Calu3 (cell line): ENCODE measurements around the gene PHPT1. TPM values are rescaled to one million over a fixed set of nuclear protein-coding genes. Genes with fewer than 3 reads are reported as not detected.
"Not testable (repeated sequence)": the region's sequence is repeated elsewhere in the genome, so short reads cannot be mapped to it uniquely, and the experiment has no call there.

Source experiments
- BruUV-seq: library from RNA; stranded (reverse); fragments of 400-500 nt; replicated peaks from 2 replicates; lab custom pipeline; 2021; lab: Mats Ljungman, UMichigan
- CTCF ChIA-PET: fragments of 300-600 bp; sonication (Branson Sonifier 250); formaldehyde crosslinking; loops from one replicate; lab custom pipeline; 2022; ENCODE audit warnings: antibody characterized with exemption; lab: Charles Lee
- DNase-seq: peaks from one replicate; pipeline ENCODE4 v3.0.0; 2022
- H3K27ac Mint-ChIP-seq: one replicate; pipeline ENCODE4 v1.8.0; 2022; ENCODE audit warnings: mixed read lengths; ENCODE audit not compliant: unreplicated experiment
- H3K27me3 Mint-ChIP-seq: one replicate; pipeline ENCODE4 v1.8.0; 2022; ENCODE audit warnings: mixed read lengths; ENCODE audit not compliant: unreplicated experiment
- H3K36me3 Mint-ChIP-seq: one replicate; pipeline ENCODE4 v1.8.0; 2022; ENCODE audit warnings: mild to moderate bottlenecking, moderate library complexity, mixed read lengths; ENCODE audit not compliant: insufficient read depth, unreplicated experiment
- H3K4me1 Mint-ChIP-seq: one replicate; pipeline ENCODE4 v1.8.0; 2022; ENCODE audit warnings: mild to moderate bottlenecking, low read depth, mixed read lengths; ENCODE audit not compliant: unreplicated experiment
- H3K4me3 Mint-ChIP-seq: one replicate; pipeline ENCODE4 v1.8.0; 2022; ENCODE audit warnings: mild to moderate bottlenecking, low read depth, moderate library complexity, mixed read lengths; ENCODE audit not compliant: unreplicated experiment
- H3K9me3 Mint-ChIP-seq: one replicate; pipeline ENCODE4 v1.8.0; 2022; ENCODE audit warnings: low read depth, mixed read lengths; ENCODE audit not compliant: unreplicated experiment
- CTCF ChIP-seq: fragments of 200-600 bp; IDR thresholded peaks from one replicate; pipeline ENCODE4 v1.8.0; 2022; ENCODE audit warnings: antibody characterized with exemption; ENCODE audit not compliant: unreplicated experiment
- intact Hi-C: fragments of 100-400 bp; cut with micrococcal nuclease; formaldehyde crosslinking; loops from one replicate; pipeline ENCODE4 v1.10.0; 2022; ENCODE audit not compliant: unreplicated experiment
- total RNA-seq: library from RNA; stranded (reverse); gene quantifications from 2 replicates; pipeline ENCODE4 v1.2.3, GENCODE V29; 2022

Gene PHPT1
- total RNA-seq, 1 experiment from 2014 or later = 48.7 TPM

DNA sequence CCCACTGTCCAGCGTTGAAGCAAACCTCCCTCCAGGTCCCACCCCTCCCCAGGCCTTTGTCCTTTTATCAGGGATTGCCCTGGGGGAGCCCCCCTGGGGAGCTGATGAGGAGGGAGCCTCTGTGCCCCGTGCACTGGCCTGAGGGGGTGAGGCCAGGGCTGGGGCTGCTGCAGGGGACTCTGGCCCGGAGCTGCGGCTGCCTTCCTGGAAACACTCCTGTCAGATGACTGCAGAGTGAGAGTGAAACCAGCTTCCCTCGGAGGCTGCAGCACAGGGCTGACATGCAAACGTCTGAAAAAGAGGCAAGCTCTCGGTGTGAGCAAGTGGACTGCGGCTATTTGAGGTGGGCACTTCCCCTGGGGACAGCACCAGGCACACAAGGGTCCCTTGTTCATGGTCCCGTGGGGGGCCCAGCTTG is 32.5 kb downstream of the PHPT1 start:
- no peaks in the 10 kb centered on the region for H3K4me1 Mint-ChIP-seq
- peak overlapping the region; percentile 60 for H3K27ac Mint-ChIP-seq
- BruUV-seq = no TSS peak
- H3K9me3 Mint-ChIP-seq = no peaks in the 10 kb centered on the region
- peak overlapping the region; percentile 52 for H3K4me3 Mint-ChIP-seq
- CTCF ChIA-PET = interaction anchor here (0.6 to 2.6 kb wide), 3 partner anchors 14 to 96 kb away, joined by 3 to 12 read pairs (median 4); no protein-coding TSS in a partner anchor
- H3K36me3 Mint-ChIP-seq = peaks cover 39% of the 10 kb centered on the region
- DNase-seq = peak; percentile 35
- no peak for TF ChIP-seq CTCF
- H3K27me3 Mint-ChIP-seq = no peaks in the 10 kb centered on the region
- intact Hi-C loops = no loop called here

DNA sequence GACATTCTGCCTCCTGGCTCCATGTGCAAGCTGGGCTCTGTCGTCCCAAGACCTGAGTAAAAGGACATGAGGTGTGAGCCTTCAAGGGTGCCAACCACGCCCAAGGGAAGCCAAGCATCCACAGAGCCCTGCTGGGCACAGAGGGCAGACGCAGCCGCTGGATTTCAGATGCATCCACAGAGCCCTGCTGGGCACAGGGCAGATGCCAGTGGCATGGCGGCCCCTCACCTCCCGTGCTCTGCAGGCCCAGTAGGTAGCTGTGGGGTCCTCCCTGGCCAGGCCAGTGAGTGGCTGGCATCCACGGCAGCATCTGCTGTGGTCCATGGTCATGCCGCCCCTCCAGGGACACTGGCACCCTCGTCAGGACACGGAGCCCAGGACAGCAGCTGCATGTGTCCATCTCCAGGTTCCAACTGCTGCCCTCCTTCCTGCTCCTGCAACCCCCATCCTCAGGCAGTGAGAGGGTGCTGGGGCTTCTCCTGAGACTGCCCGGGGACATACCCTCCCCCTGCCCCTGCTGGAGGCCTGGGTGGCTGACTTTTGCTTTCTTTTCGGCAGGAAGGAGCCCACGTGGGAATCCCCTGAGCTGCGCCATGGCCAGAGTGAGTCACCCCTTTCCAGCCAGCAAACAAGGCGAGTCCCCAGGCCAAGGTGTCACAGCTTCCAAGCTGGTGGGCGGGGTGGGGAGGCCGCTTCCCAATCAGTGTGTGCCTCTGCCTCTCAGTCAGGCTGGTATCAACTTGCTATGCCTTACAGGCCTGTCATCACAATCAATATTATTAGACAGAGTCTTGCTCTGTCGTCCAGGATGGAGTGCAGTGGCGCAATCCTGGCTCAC is 33.1 kb downstream of the PHPT1 start:
- H3K4me1 Mint-ChIP-seq = no peaks in the 10 kb centered on the region
- peak overlapping the region; percentile 52 for H3K4me3 Mint-ChIP-seq
- intact Hi-C loops = no loop called here
- H3K9me3 Mint-ChIP-seq = no peaks in the 10 kb centered on the region
- DNase-seq = peak; percentile 92
- peak overlapping the region; percentile 71 for H3K27ac Mint-ChIP-seq
- no TSS peak for BruUV-seq
- peaks cover 45% of the 10 kb centered on the region for H3K36me3 Mint-ChIP-seq
- TF ChIP-seq CTCF = no peak
- H3K27me3 Mint-ChIP-seq = no peaks in the 10 kb centered on the region
- CTCF ChIA-PET = interaction anchor here (0.6 to 2.6 kb wide), 3 partner anchors 15 to 97 kb away, joined by 3 to 12 read pairs (median 4); no protein-coding TSS in a partner anchor

DNA sequence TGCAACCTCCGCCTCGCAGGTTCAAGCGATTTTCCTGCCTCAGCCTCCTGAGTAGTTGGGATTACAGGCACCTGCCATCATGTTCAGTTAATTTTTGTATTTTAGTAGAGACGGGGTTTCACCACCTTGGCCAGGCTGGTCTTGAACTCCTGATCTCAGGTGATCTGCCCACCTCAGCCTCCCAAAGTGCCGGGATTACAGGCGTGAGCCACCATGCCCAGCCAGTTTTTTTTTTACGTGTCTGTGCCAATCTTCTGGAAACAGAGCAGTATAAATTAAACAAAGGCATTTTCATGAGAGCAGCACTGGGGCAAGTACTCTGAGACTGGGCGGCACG is 33.7 kb downstream of the PHPT1 start:
- CTCF ChIA-PET = interaction anchor here (2.6 kb wide), 1 partner anchor 19 kb away, joined by 12 read pairs; no protein-coding TSS in a partner anchor
- H3K9me3 Mint-ChIP-seq, H3K4me1 Mint-ChIP-seq, intact Hi-C loops, DNase-seq, H3K27me3 Mint-ChIP-seq: not testable (repeated sequence)
- peak overlapping the region; percentile 52 for H3K4me3 Mint-ChIP-seq
- BruUV-seq = TSS peak; percentile 25
- peaks cover 48% of the 10 kb centered on the region for H3K36me3 Mint-ChIP-seq
- peak overlapping the region; percentile 71 for H3K27ac Mint-ChIP-seq

- CTCF ChIA-PET = interaction anchor here (0.7 to 2.6 kb wide), 2 partner anchors 18 to 474 kb away, joined by 3 to 12 read pairs; no protein-coding TSS in a partner anchor
- BruUV-seq, intact Hi-C loops, DNase-seq, H3K4me1 Mint-ChIP-seq, H3K27me3 Mint-ChIP-seq, H3K27ac Mint-ChIP-seq, H3K4me3 Mint-ChIP-seq, H3K9me3 Mint-ChIP-seq: not testable (repeated sequence)
- peaks cover 48% of the 10 kb centered on the region for H3K36me3 Mint-ChIP-seq
These were observed 34.5 kb downstream of the PHPT1 start for GRCh38 chr9:136883670-136884069.

DNA sequence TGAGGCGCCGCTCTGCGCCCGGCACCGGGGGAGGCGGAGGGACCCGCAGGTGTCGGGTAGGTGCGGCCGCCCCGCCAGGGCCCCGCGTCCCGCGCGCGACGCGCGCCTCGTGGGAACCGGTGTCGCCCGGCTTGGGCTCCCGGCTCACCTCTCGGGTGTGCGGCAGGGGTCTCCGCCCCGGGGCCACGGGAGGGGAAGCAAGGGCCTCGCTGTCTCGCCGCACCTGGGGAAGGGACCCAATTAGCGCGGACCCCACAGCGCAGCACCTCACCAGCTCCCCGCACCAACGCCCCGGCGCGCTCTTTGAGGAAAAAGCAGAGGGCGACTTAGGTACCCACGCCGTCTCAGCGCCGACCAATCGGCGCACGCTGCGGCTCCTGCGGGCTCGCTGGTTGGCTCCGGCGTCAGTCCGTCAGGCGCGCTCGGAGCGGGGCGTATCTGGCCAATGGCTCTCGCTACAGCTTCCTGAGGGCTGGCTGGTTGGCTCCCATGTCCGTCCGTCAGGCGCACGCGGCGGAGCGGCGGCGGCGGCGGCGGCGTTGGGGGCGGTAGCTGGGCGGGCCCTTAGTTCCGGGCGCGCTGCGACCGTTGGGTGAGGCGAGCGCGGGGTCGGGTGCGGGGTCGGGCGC is 36.9 kb downstream of the PHPT1 start, which contains the start of gene TRAF2:
TSS of gene TRAF2 (plus strand) at position 567 of the 629 bp plus-strand sequence. CDS start 12,225 bp downstream, outside the sequence.
- intact Hi-C loops = loop anchor here (2.0 kb wide), 1 partner anchor 15 kb away; no protein-coding TSS in a partner anchor
- CTCF ChIA-PET = interaction anchor here (0.6 to 1.3 kb wide), 2 partner anchors 14 to 16 kb away, joined by 5 to 11 read pairs; no protein-coding TSS in a partner anchor
- H3K36me3 Mint-ChIP-seq = peaks cover 48% of the 10 kb centered on the region
- peak; percentile 96 for DNase-seq
- BruUV-seq = no TSS peak
- no peak for TF ChIP-seq CTCF
- no peaks in the 10 kb centered on the region for H3K4me1 Mint-ChIP-seq
- no peaks in the 10 kb centered on the region for H3K27me3 Mint-ChIP-seq
- peak within 1 kb of the TSS; percentile 86 for H3K4me3 Mint-ChIP-seq
- no peaks in the 10 kb centered on the region for H3K9me3 Mint-ChIP-seq
- peak within 1 kb of the TSS; percentile 66 for H3K27ac Mint-ChIP-seq
